ENCODE measurements around the gene HOXA7.

Gene HOXA7

DNA sequence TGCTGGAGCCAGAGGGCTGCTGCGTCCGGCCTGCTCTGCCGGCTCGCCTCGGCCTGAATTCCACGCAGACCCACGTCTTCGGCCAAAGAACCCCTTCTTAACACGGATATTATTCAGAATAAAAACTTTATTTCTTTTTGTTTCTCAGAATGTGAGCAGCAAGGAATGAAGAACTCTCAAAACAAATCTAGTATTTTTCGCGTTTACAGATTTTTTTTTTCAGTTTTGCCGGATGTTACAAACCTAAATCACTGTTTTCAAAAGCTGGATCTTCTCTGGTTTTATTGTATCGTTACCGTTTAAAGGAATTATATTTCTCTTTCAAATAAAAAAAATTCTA is 49.6 kb downstream of the HOXA7 start:
- no peak for DNase-seq (ENCODE audit: low read depth)

DNA sequence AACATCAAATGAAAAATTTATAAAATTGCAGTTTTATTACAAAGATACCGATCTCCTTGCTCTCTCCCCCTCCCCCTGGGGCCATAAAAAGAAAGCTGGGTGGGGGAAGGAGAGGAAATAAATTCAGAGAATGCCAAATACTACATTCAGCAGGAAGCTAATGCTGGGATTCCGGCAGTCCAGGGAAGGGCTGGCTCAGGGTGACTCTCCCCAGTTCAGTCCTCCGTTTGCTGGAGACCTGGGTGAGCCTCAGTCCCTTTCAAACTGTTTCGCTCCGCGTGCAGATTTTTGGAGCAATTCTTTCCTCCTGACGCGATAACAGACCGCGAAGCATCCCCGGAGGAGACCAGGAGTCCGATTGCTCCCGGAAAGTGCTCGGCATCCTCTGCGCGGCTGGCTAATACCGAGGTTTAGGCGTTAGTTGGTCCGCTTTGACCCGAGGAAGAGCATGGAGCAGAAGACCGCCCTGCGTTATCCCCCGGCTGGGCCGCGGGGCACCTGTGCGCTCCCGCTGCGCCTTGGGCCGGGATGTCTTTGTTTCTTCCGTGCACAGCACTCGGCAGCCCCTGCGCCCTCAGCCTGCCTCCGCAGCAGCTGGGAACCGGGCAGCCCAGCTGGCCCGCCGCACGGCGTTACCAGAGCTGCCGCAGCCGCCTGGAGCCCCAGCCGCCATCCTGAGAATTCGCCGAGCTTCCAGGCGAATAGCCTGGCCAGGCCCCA is 50.1 kb downstream of the HOXA7 start:
- DNase-seq (ENCODE audit: low read depth), result no peak

DNA sequence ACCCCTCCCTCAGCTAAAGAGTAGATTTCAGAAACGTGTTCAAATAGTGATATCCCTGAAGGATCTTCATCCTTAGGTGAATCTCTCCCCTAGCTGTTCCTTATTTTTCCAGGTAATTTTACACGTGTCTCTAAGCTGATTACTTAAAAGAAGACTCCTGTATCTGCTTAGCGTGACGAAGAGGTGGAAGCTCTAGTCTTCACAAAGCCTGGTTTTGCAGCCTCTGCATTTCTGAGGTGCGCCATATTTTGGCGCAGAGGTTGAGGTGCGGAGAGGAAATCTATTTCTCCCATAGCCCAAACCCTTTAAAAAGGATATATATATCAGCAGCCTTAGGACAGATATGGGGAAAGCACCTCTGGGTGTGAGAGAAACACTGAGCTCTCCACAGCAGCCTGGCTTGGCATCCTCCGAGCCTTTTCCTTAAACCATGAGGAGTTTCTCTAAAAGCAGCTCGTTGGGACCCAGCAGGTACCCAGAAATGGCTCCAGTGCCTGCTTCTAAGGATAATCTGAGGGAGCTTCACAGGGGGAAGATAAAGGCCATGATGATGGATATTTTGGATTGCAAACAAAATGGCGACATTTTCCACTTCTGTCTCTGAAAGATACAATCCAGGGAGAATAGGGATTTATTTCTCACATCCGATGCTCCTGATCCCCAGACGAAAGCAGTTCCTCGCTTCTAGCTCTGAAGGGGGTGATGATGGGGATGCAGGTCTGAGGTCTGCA is 51.0 kb downstream of the HOXA7 start:
- no peak for DNase-seq (ENCODE audit: low read depth)

DNA sequence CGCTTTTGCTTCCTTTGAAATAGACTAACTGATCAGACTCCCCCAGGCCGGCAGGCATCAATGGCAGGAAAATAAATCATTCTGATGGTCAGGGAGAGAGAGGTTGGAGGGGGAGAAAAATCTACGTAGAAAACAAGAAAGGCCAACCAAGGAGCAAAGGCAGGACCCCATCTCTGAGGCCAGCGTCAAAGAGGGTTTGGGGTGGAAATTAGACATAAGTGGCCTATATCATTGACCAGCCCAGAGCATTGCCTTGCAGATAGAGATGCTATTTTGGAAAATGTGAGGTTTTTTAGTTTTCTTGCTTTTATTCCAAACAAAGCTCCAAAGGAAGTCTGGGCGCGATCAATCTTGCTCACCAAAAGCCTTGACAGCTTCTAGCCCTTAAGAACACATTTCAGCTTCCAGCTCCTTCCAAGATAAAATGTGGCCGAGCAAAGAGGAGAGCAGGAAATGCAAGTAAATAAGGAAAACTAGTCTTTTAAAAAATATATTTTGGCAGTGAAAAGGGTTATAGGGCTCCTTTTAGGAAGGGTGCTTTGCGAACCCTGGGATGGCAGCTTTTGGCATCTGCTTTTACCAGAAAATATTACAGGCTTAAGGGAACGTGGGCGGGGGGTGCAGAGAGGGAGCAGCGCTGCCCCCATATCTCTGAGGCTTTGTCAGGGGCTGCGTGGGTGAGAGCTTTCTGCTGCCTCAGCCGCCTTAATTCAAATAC is 52.0 kb downstream of the HOXA7 start:
- no peak for DNase-seq (ENCODE audit: low read depth)

All from activated T-cell treated with anti-CD3 and anti-CD28 coated beads for 1 hour (primary cell).